ENCODE data around the gene ANKRD9. TPM values are rescaled to one million over a fixed set of nuclear protein-coding genes. Genes with fewer than 3 reads are reported as not detected.

The ANKRD9 gene
- total RNA-seq, 1 donor from 2014 or later: 10.8 TPM

DNA sequence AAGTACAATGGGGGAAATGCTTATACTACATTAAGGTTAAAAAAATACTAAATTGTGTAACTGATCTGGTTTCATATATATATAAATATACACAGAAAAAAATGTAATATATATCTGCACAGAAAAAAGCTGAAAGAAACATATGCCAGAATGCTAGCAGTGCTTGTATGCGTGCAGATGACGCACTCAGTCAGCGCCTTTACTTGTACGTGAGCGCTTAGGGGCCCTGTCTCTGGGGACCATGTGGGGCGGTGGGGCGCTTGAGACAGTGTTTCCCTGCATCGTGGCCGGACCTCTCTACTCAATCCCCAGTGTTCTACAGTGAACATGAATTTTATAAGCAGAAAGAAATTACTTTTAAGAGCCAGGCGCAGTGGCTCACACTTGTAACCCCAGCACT, 7.0 kb downstream of the ANKRD9 start:
- Mint-ChIP-seq H3K36me3 (peaks cover 10% of the 10 kb centered on the region), H3K4me3 (no peak overlapping the region), H3K9me3 (no peaks in the 10 kb centered on the region), H3K27me3 (ENCODE audit: insufficient read depth, low read depth) (peaks cover 7% of the 10 kb centered on the region), H3K27ac (no peak overlapping the region), H3K4me1 (peaks cover 4% of the 10 kb centered on the region)
- Histone ChIP-seq H3K4me2 (no peak overlapping the region), H4K20me1 (ENCODE audit: low read depth) (no peaks in the 10 kb centered on the region), H3K4me1 (no peaks in the 10 kb centered on the region), H3K79me2 (ENCODE audit: low read depth) (no peaks in the 10 kb centered on the region), H3F3A (ENCODE audit: low read depth) (peaks cover 5% of the 10 kb centered on the region), H3K9ac (no peak overlapping the region), H3K36me3 (no peaks in the 10 kb centered on the region), H3K27ac (no peak overlapping the region), H2AFZ (replicated peaks) (no peak overlapping the region), H3K9me3 (ENCODE audit: low read depth) (no peaks in the 10 kb centered on the region), H3K4me3 (no peak overlapping the region), H3K27me3 (no peaks in the 10 kb centered on the region)
- no peak for DNase-seq (ENCODE audit: low spot score)
- TF ChIP-seq EZH2phosphoT487 (IDR thresholded peaks at IDR 0.05): no peak
- TF ChIP-seq EZH2 (IDR thresholded peaks at IDR 0.05): no peak
- TF ChIP-seq, protein P1, sequence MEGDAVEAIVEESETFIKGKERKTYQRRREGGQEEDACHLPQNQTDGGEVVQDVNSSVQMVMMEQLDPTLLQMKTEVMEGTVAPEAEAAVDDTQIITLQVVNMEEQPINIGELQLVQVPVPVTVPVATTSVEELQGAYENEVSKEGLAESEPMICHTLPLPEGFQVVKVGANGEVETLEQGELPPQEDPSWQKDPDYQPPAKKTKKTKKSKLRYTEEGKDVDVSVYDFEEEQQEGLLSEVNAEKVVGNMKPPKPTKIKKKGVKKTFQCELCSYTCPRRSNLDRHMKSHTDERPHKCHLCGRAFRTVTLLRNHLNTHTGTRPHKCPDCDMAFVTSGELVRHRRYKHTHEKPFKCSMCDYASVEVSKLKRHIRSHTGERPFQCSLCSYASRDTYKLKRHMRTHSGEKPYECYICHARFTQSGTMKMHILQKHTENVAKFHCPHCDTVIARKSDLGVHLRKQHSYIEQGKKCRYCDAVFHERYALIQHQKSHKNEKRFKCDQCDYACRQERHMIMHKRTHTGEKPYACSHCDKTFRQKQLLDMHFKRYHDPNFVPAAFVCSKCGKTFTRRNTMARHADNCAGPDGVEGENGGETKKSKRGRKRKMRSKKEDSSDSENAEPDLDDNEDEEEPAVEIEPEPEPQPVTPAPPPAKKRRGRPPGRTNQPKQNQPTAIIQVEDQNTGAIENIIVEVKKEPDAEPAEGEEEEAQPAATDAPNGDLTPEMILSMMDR (IDR thresholded peaks at IDR 0.05): no peak

GRCh38 chr14:102501751-102502315, 7.7 kb downstream of the ANKRD9 start:
- Histone ChIP-seq H3K27me3 (no peaks in the 10 kb centered on the region), H3K4me1 (no peaks in the 10 kb centered on the region), H3K36me3 (no peaks in the 10 kb centered on the region), H3K4me3 (no peak overlapping the region), H3K9me3 (ENCODE audit: low read depth) (no peaks in the 10 kb centered on the region), H3K4me2 (no peak overlapping the region), H3K27ac (no peak overlapping the region), H4K20me1 (ENCODE audit: low read depth) (no peaks in the 10 kb centered on the region), H2AFZ (replicated peaks) (no peak overlapping the region), H3F3A (ENCODE audit: low read depth) (peaks cover 5% of the 10 kb centered on the region), H3K9ac (no peak overlapping the region), H3K79me2 (ENCODE audit: low read depth) (no peaks in the 10 kb centered on the region)
- no peak for DNase-seq (ENCODE audit: low spot score)
- Mint-ChIP-seq H3K36me3 (peaks cover 10% of the 10 kb centered on the region), H3K4me1 (peaks cover 4% of the 10 kb centered on the region), H3K9me3 (no peaks in the 10 kb centered on the region), H3K27ac (no peak overlapping the region), H3K27me3 (ENCODE audit: insufficient read depth, low read depth) (peaks cover 7% of the 10 kb centered on the region), H3K4me3 (no peak overlapping the region)
- no peak for TF ChIP-seq EZH2 (IDR thresholded peaks at IDR 0.05)
- TF ChIP-seq, protein P1 (IDR thresholded peaks at IDR 0.05): peak; percentile 24

GRCh38 chr14:102500713-102501112, 8.9 kb downstream of the ANKRD9 start:
- Histone ChIP-seq H3K4me2 (no peak overlapping the region), H4K20me1 (ENCODE audit: low read depth) (no peaks in the 10 kb centered on the region), H3K36me3 (no peaks in the 10 kb centered on the region), H3K79me2 (ENCODE audit: low read depth) (no peaks in the 10 kb centered on the region), H3K9me3 (ENCODE audit: low read depth) (no peaks in the 10 kb centered on the region), H3F3A (ENCODE audit: low read depth) (peaks cover 5% of the 10 kb centered on the region), H3K4me1 (no peaks in the 10 kb centered on the region), H3K4me3 (no peak overlapping the region), H3K27me3 (no peaks in the 10 kb centered on the region), H3K9ac (no peak overlapping the region), H3K27ac (no peak overlapping the region), H2AFZ (replicated peaks) (no peak overlapping the region)
- peaks cover 9% of the 10 kb centered on the region for H3K27me3 Mint-ChIP-seq (ENCODE audit: insufficient read depth, low read depth)
- no peak overlapping the region for H3K27ac Mint-ChIP-seq
- peaks cover 10% of the 10 kb centered on the region for H3K36me3 Mint-ChIP-seq
- DNase-seq (ENCODE audit: low spot score): no peak
- H3K9me3 Mint-ChIP-seq: no peaks in the 10 kb centered on the region
- H3K4me1 Mint-ChIP-seq: peaks cover 4% of the 10 kb centered on the region
- TF ChIP-seq, protein P1 (IDR thresholded peaks at IDR 0.05): no peak
- no peak for TF ChIP-seq EZH2phosphoT487 (IDR thresholded peaks at IDR 0.05)
- TF ChIP-seq EZH2 (IDR thresholded peaks at IDR 0.05): no peak
- no peak overlapping the region for H3K4me3 Mint-ChIP-seq

Measured in neural progenitor cell (in vitro differentiated cells).